ENCODE measurements around the gene CDK14. TPM values are rescaled to one million over a fixed set of nuclear protein-coding genes. Genes with fewer than 3 reads are reported as not detected.

The CDK14 gene
- total and polyA plus RNA-seq, 4 donors: 4.2 to 12.4 (median 7.4) TPM

GRCh38 chr7:91062713-91063112, 466.6 kb downstream of the CDK14 start (continued):
- no peak for TF ChIP-seq EGR1 (IDR thresholded peaks at IDR 0.05; ENCODE audit: low read depth in 2 of 2)
- TF ChIP-seq FOXA2 (IDR thresholded peaks at IDR 0.05): no peak
- TF ChIP-seq MAX (IDR thresholded peaks at IDR 0.05): no peak

GRCh38 chr7:91064052-91064451, 467.9 kb downstream of the CDK14 start:
- WGBS: 84% methylated on average over 2 of the region's 2 CpGs
- no peak for DNase-seq (ENCODE audit: low spot score)

GRCh38 chr7:91064938-91065337, 468.8 kb downstream of the CDK14 start:
- 93% methylated on average over 2 of the region's 2 CpGs for WGBS
- H3K27me3 ChIP-seq (ENCODE audit: control insufficient read depth in 4 of 4, insufficient read depth in 4 of 4, low read length in 3 of 4): no peaks in the 10 kb centered on the region
- no peaks in the 10 kb centered on the region for H3K36me3 ChIP-seq (ENCODE audit: control insufficient read depth in 4 of 4, insufficient read depth in 3 of 4, low read depth in 1 of 4, low read length in 3 of 4)
- H3K9ac ChIP-seq (ENCODE audit: low read depth in 1 of 2, low read length in 2 of 2): no peak overlapping the region
- no peaks in the 10 kb centered on the region for H3K9me3 ChIP-seq (ENCODE audit: control insufficient read depth in 4 of 4, low read length in 3 of 4)
- no peak for TF ChIP-seq MAX (IDR thresholded peaks at IDR 0.05)
- H3K27ac ChIP-seq (ENCODE audit: low read depth in 1 of 2, low read length in 2 of 2): no peak overlapping the region
- no peaks in the 10 kb centered on the region for H3K4me1 ChIP-seq (ENCODE audit: control insufficient read depth in 4 of 4, insufficient read depth in 4 of 4, low read length in 3 of 4)
- H3K4me3 ChIP-seq (ENCODE audit: low read depth in 1 of 3, low read length in 3 of 3): no peak overlapping the region
- no peak for DNase-seq (ENCODE audit: low spot score)

More at GRCh38 chr7:91064052-91064451, 467.9 kb downstream of the CDK14 start:
- Histone ChIP-seq H3K36me3 (ENCODE audit: control insufficient read depth in 4 of 4, insufficient read depth in 3 of 4, low read depth in 1 of 4, low read length in 3 of 4) (no peaks in the 10 kb centered on the region), H3K4me1 (ENCODE audit: control insufficient read depth in 4 of 4, insufficient read depth in 4 of 4, low read length in 3 of 4) (no peaks in the 10 kb centered on the region), H3K9ac (ENCODE audit: low read depth in 1 of 2, low read length in 2 of 2) (no peak overlapping the region), H3K27ac (ENCODE audit: low read depth in 1 of 2, low read length in 2 of 2) (no peak overlapping the region), H3K27me3 (ENCODE audit: control insufficient read depth in 4 of 4, insufficient read depth in 4 of 4, low read length in 3 of 4) (no peaks in the 10 kb centered on the region), H3K9me3 (ENCODE audit: control insufficient read depth in 4 of 4, low read length in 3 of 4) (no peaks in the 10 kb centered on the region), H3K4me3 (ENCODE audit: low read depth in 1 of 3, low read length in 3 of 3) (no peak overlapping the region)
- TF ChIP-seq TAF1 (conservative IDR thresholded peaks at IDR 0.05) (no peak), RAD21 (IDR thresholded peaks at IDR 0.05) (no peak), ATF3 (IDR thresholded peaks at IDR 0.05) (no peak), FOXA2 (IDR thresholded peaks at IDR 0.05) (no peak), NR2F2 (IDR thresholded peaks at IDR 0.05) (no peak), REST (IDR thresholded peaks at IDR 0.05) (no peak), YY1 (IDR thresholded peaks at IDR 0.05) (no peak)

GRCh38 chr7:91066627-91067026, 470.5 kb downstream of the CDK14 start:
- Histone ChIP-seq H3K9me3 (ENCODE audit: control insufficient read depth in 4 of 4, low read length in 3 of 4) (no peaks in the 10 kb centered on the region), H3K36me3 (ENCODE audit: control insufficient read depth in 4 of 4, insufficient read depth in 3 of 4, low read depth in 1 of 4, low read length in 3 of 4) (no peaks in the 10 kb centered on the region), H3K27me3 (ENCODE audit: control insufficient read depth in 4 of 4, insufficient read depth in 4 of 4, low read length in 3 of 4) (no peaks in the 10 kb centered on the region), H3K9ac (ENCODE audit: low read depth in 1 of 2, low read length in 2 of 2) (no peak overlapping the region), H3K27ac (ENCODE audit: low read depth in 1 of 2, low read length in 2 of 2) (no peak overlapping the region), H3K4me1 (ENCODE audit: control insufficient read depth in 4 of 4, insufficient read depth in 4 of 4, low read length in 3 of 4) (no peaks in the 10 kb centered on the region), H3K4me3 (ENCODE audit: low read depth in 1 of 3, low read length in 3 of 3) (no peak overlapping the region)
- TF ChIP-seq GABPA (IDR thresholded peaks at IDR 0.05 in 1 of 2, conservative IDR thresholded peaks at IDR 0.05 in 1 of 2) (no peak), ATF3 (IDR thresholded peaks at IDR 0.05) (no peak), YY1 (IDR thresholded peaks at IDR 0.05) (no peak), FOXA1 (IDR thresholded peaks at IDR 0.05) (no peak), FOXA2 (IDR thresholded peaks at IDR 0.05) (no peak), SP1 (IDR thresholded peaks at IDR 0.05) (no peak), RAD21 (IDR thresholded peaks at IDR 0.05) (no peak)
- 73% methylated on average over 4 of the region's 4 CpGs for WGBS
- DNase-seq (ENCODE audit: low spot score): no peak
